HL-60 (cell line): ENCODE measurements around the gene TNNI2.
A peak's percentile ranks its signal among the peaks of the same experiment; 100 is the strongest.

Source experiments
- DNase-seq, 2 experiments: peaks; one replicate each; pipeline ENCODE4 v3.0.0-alpha.2; 2010 to 2020; ENCODE audit warnings: low read depth in 1 of 2, low spot score in 1 of 2
- H3K27ac ChIP-seq: fragments of 250-450 bp; sonication (Bioruptor Pico); replicated peaks from 2 replicates; pipeline ENCODE4 v1.5.1; 2020; ENCODE audit warnings: mild to moderate bottlenecking, moderate library complexity
- H3K27me3 ChIP-seq: fragments of 250-450 bp; sonication (Bioruptor Pico); 2 replicates; pipeline ENCODE4 v1.5.1; 2021; ENCODE audit warnings: mild to moderate bottlenecking, moderate library complexity; ENCODE audit not compliant: insufficient read depth, poor library complexity, severe bottlenecking
- H3K4me3 ChIP-seq: replicated peaks from 2 replicates; pipeline ENCODE4 v1.5.1; 2011; ENCODE audit warnings: mild to moderate bottlenecking, control low read depth, low read length; ENCODE audit not compliant: insufficient read depth
- CTCF ChIP-seq: IDR thresholded peaks from one replicate; pipeline ENCODE4 v1.5.1; 2011; ENCODE audit warnings: low read length, control low read depth, inconsistent platforms; ENCODE audit not compliant: insufficient read depth
- GABPA ChIP-seq: IDR thresholded peaks from 2 replicates; pipeline ENCODE4 v1.6.1; 2012; ENCODE audit warnings: low read depth
- POLR2AphosphoS5 ChIP-seq: IDR thresholded peaks from 2 replicates; pipeline ENCODE4 v1.6.1; 2012; ENCODE audit warnings: low read depth
- REST ChIP-seq: IDR thresholded peaks from 2 replicates; pipeline ENCODE4 v1.6.1; 2012; ENCODE audit warnings: low read depth; ENCODE audit not compliant: insufficient replicate concordance
- SPI1 ChIP-seq: IDR thresholded peaks from 2 replicates; pipeline ENCODE4 v1.6.1; 2012; ENCODE audit warnings: low read depth, mild to moderate bottlenecking, borderline replicate concordance

The TNNI2 gene

GRCh38 chr11:1854949-1855885 is 16.4 kb downstream of the TNNI2 start:
- peak overlapping the region; percentile 60 for H3K4me3 ChIP-seq
- no peak for DNase-seq
- H3K27ac ChIP-seq: no peak overlapping the region
- TF ChIP-seq GABPA: no peak
- no peak for TF ChIP-seq REST
- no peak for TF ChIP-seq POLR2AphosphoS5
- no peak for TF ChIP-seq CTCF
- TF ChIP-seq SPI1: no peak
- H3K27me3 ChIP-seq: no peaks in the 10 kb centered on the region

GRCh38 chr11:1855886-1856265 is 17.1 kb downstream of the TNNI2 start:
- no peak for DNase-seq
- Histone ChIP-seq H3K27me3 (no peaks in the 10 kb centered on the region), H3K4me3 (no peak overlapping the region), H3K27ac (no peak overlapping the region)
- no peak for TF ChIP-seq GABPA

GRCh38 chr11:1856306-1857005 is 17.7 kb downstream of the TNNI2 start:
- no peak for TF ChIP-seq GABPA
- TF ChIP-seq CTCF: no peak
- TF ChIP-seq SPI1: no peak
- TF ChIP-seq REST: no peak
- no peak for TF ChIP-seq POLR2AphosphoS5
- no peak overlapping the region for H3K27ac ChIP-seq

GRCh38 chr11:1857064-1857463 is 18.3 kb downstream of the TNNI2 start:
- TF ChIP-seq REST (no peak), POLR2AphosphoS5 (no peak), CTCF (no peak), GABPA (no peak), SPI1 (no peak)
- Histone ChIP-seq H3K27me3 (no peaks in the 10 kb centered on the region), H3K4me3 (no peak overlapping the region), H3K27ac (no peak overlapping the region)
- DNase-seq: no peak

More at GRCh38 chr11:1856306-1857005, 17.7 kb downstream of the TNNI2 start:
- H3K27me3 ChIP-seq: no peaks in the 10 kb centered on the region
- DNase-seq: no peak
- no peak overlapping the region for H3K4me3 ChIP-seq
